SK-N-SH treated with all-trans-retinoic acid at 6 μM for 48 hours (cell line): ENCODE results near the gene SHANK3.

Experiments used
- RARB ChIP-seq: fragments of 250-450 bp; sonication (Bioruptor Pico); IDR thresholded peaks from 2 replicates; pipeline ENCODE4 v1.8.0; 2021; ENCODE audit warnings: mild to moderate bottlenecking, moderate library complexity
- ZFP30 ChIP-seq: fragments of 450-650 bp; formaldehyde crosslinking; IDR thresholded peaks from 2 replicates; pipeline ENCODE4 v1.5.0; 2022; ENCODE audit warnings: mild to moderate bottlenecking, moderate library complexity
- TF ChIP-seq, protein P1 (sequence below): fragments of 250-450 bp; sonication (Bioruptor Pico); IDR thresholded peaks from 2 replicates; pipeline ENCODE4 v1.5.1; 2021; ENCODE audit warnings: mild to moderate bottlenecking, moderate library complexity

DNA sequence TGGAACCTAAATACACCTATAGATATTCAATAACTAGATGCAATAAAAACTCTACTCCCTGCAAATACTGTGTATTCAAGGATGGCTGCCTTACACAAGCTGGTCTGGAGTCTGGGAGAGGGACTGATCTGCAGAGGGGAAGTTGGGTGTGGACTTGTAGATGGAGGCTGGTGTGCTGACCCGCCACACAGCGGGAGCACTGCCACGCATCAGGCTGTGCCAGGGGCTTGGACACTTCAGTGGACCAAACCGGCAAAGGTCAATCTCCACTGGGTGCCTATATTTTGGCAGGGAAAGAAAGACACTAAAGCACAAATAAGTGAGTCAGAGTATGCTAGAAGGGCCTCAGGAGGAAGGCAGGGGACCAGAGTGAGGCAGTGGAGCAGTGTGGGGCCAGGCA lies 2.1 kb upstream of the SHANK3 start:
- TF ChIP-seq ZFP30 (CRISPR knock-in tag) (no peak), RARB (CRISPR knock-in tag) (no peak)
- TF ChIP-seq, protein P1, sequence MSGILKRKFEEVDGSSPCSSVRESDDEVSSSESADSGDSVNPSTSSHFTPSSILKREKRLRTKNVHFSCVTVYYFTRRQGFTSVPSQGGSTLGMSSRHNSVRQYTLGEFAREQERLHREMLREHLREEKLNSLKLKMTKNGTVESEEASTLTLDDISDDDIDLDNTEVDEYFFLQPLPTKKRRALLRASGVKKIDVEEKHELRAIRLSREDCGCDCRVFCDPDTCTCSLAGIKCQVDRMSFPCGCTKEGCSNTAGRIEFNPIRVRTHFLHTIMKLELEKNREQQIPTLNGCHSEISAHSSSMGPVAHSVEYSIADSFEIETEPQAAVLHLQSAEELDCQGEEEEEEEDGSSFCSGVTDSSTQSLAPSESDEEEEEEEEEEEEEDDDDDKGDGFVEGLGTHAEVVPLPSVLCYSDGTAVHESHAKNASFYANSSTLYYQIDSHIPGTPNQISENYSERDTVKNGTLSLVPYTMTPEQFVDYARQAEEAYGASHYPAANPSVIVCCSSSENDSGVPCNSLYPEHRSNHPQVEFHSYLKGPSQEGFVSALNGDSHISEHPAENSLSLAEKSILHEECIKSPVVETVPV = no peak
